GM23338 (cell line): ENCODE measurements around the gene TFCP2. TPM values are rescaled to one million over a fixed set of nuclear protein-coding genes. Genes with fewer than 3 reads are reported as not detected.

Source experiments
- ATAC-seq: fragments of 200-7000 bp; cut with Tn5 transposase; 3 replicates; pipeline ENCODE4 v1.9.1; 2020
- DNase-seq: peaks from one replicate; pipeline ENCODE4 v3.0.0-alpha.2; 2015; ENCODE audit warnings: low spot score
- H2AFZ ChIP-seq: fragments of 200-600 bp; sonication (generic); 2 replicates; pipeline ENCODE4 v1.8.0; 2016; ENCODE audit warnings: antibody characterized with exemption, mild to moderate bottlenecking, moderate library complexity
- H3F3A ChIP-seq: fragments of 200-600 bp; sonication (generic); replicated peaks from 2 replicates; pipeline ENCODE4 v1.8.0; 2017; ENCODE audit warnings: antibody characterized with exemption, mixed run types, low read depth
- H3K27ac ChIP-seq: fragments of 200-600 bp; sonication (generic); 2 replicates; pipeline ENCODE4 v1.6.1; 2016; ENCODE audit warnings: low read depth
- H3K27me3 ChIP-seq: fragments of 200-600 bp; sonication (generic); 2 replicates; pipeline ENCODE4 v1.8.0; 2016; ENCODE audit warnings: mild to moderate bottlenecking, mixed run types, moderate library complexity; ENCODE audit not compliant: insufficient read depth
- H3K36me3 ChIP-seq: fragments of 200-600 bp; sonication (generic); 2 replicates; pipeline ENCODE4 v1.8.0; 2016; ENCODE audit warnings: mild to moderate bottlenecking; ENCODE audit not compliant: insufficient read depth
- H3K4me1 ChIP-seq: fragments of 200-600 bp; sonication (generic); 2 replicates; pipeline ENCODE4 v1.8.0; 2016; ENCODE audit warnings: mild to moderate bottlenecking, moderate library complexity; ENCODE audit not compliant: insufficient read depth
- H3K4me2 ChIP-seq: fragments of 200-600 bp; sonication (generic); 2 replicates; pipeline ENCODE4 v1.7.1; 2017; ENCODE audit warnings: mixed run types
- H3K4me3 ChIP-seq: fragments of 200-600 bp; sonication (generic); 2 replicates; pipeline ENCODE4 v1.6.1; 2016; ENCODE audit warnings: mixed run types
- H3K79me2 ChIP-seq: fragments of 200-600 bp; sonication (generic); replicated peaks from 2 replicates; pipeline ENCODE4 v1.8.0; 2017; ENCODE audit warnings: mild to moderate bottlenecking; ENCODE audit not compliant: insufficient read depth
- H3K9me2 ChIP-seq: fragments of 200-600 bp; sonication (generic); 2 replicates; pipeline ENCODE4 v1.8.0; 2017; ENCODE audit not compliant: insufficient read depth
- H4K20me1 ChIP-seq: fragments of 200-600 bp; sonication (generic); replicated peaks from 2 replicates; pipeline ENCODE4 v1.8.0; 2017; ENCODE audit warnings: mild to moderate bottlenecking; ENCODE audit not compliant: insufficient read depth
- H3K27ac Mint-ChIP-seq: 2 replicates; pipeline ENCODE4 v1.8.0; 2020; ENCODE audit warnings: inconsistent platforms, mild to moderate bottlenecking, moderate library complexity, mixed read lengths
- H3K27me3 Mint-ChIP-seq: 3 replicates; pipeline ENCODE4 v1.8.0; 2022; ENCODE audit warnings: low read depth, mild to moderate bottlenecking, moderate library complexity, mixed read lengths, inconsistent platforms; ENCODE audit not compliant: insufficient read depth, poor library complexity
- H3K36me3 Mint-ChIP-seq: 3 replicates; pipeline ENCODE4 v1.8.0; 2021; ENCODE audit warnings: low read depth, mild to moderate bottlenecking, inconsistent platforms, moderate library complexity, mixed read lengths
- H3K4me1 Mint-ChIP-seq: 3 replicates; pipeline ENCODE4 v1.8.0; 2020; ENCODE audit warnings: mild to moderate bottlenecking, inconsistent platforms, mixed read lengths
- H3K4me3 Mint-ChIP-seq: 3 replicates; pipeline ENCODE4 v1.8.0; 2021; ENCODE audit warnings: moderate library complexity, mild to moderate bottlenecking, inconsistent platforms, mixed read lengths
- H3K9me3 Mint-ChIP-seq: 3 replicates; pipeline ENCODE4 v1.8.0; 2020; ENCODE audit warnings: moderate library complexity, mild to moderate bottlenecking, inconsistent platforms, mixed read lengths
- CREB1 ChIP-seq: fragments of 250-450 bp; sonication (Bioruptor Pico); IDR thresholded peaks from 2 replicates; pipeline ENCODE4 v1.5.0; 2020; ENCODE audit warnings: low read depth, mild to moderate bottlenecking, moderate library complexity
- ETS1 ChIP-seq: IDR thresholded peaks from 2 replicates; pipeline ENCODE4 v1.6.1; 2016; ENCODE audit warnings: antibody characterized with exemption
- EZH2phosphoT487 ChIP-seq: fragments of 200-600 bp; sonication (generic); IDR thresholded peaks from one replicate; pipeline ENCODE4 v1.8.1; 2018; ENCODE audit warnings: antibody characterized with exemption; ENCODE audit not compliant: unreplicated experiment
- JUNB ChIP-seq: IDR thresholded peaks from one replicate; pipeline ENCODE4 v1.6.1; 2016; ENCODE audit warnings: antibody characterized with exemption; ENCODE audit not compliant: unreplicated experiment
- NANOG ChIP-seq: IDR thresholded peaks from 2 replicates; pipeline ENCODE4 v1.6.1; 2016; ENCODE audit warnings: antibody characterized with exemption, borderline replicate concordance
- REST ChIP-seq: IDR thresholded peaks from one replicate; pipeline ENCODE4 v1.6.1; 2018; ENCODE audit warnings: antibody characterized with exemption; ENCODE audit not compliant: unreplicated experiment
- STAT1 ChIP-seq: IDR thresholded peaks from one replicate; pipeline ENCODE4 v1.6.1; 2016; ENCODE audit warnings: antibody characterized with exemption; ENCODE audit not compliant: unreplicated experiment
- ZNF462 ChIP-seq: fragments of 250-450 bp; sonication (Bioruptor Pico); IDR thresholded peaks from 2 replicates; pipeline ENCODE4 v1.5.0; 2020; ENCODE audit warnings: mild to moderate bottlenecking, moderate library complexity
- polyA plus RNA-seq: library from polyadenylated mRNA; unstranded; fragments of >200 nt; fragmentation: Nextera tagmentation; extraction: Ambion mirVana; gene quantifications from 2 replicates; pipeline ENCODE4 v1.2.1, GENCODE V29; 2016
- total RNA-seq: library from RNA; depleted of rRNA; stranded (reverse); fragments of >200 nt; shearing (Covaris generic); gene quantifications from 2 replicates; pipeline ENCODE4 v1.2.3, GENCODE V29; 2014

TFCP2 gene
- total and polyA plus RNA-seq, 2 experiments from 2014 or later: 15.2 to 30.5 TPM

GRCh38 chr12:51218607-51219161 lies 45.7 kb upstream of the TFCP2 start:
- Histone ChIP-seq H3K27ac (peak overlapping the region; percentile 95), H3K4me1 (peaks cover 22% of the 10 kb centered on the region)

More at GRCh38 chr12:51218607-51219161, 45.7 kb upstream of the TFCP2 start:
- Histone ChIP-seq H3K4me2 (peak overlapping the region; percentile 86), H2AFZ (peak overlapping the region; percentile 43), H3K9me2 (no peaks in the 10 kb centered on the region), H3K27me3 (no peaks in the 10 kb centered on the region), H3F3A (peaks cover 18% of the 10 kb centered on the region; the same call in 1 of the 2 replicates), H4K20me1 (no peaks in the 10 kb centered on the region), H3K79me2 (peaks cover 16% of the 10 kb centered on the region; the same call in 1 of the 2 replicates), H3K4me3 (peak overlapping the region; percentile 63), H3K36me3 (no peaks in the 10 kb centered on the region)
- H3K27me3 Mint-ChIP-seq: peaks cover 2% of the 10 kb centered on the region
- ATAC-seq (peak; percentile 35), DNase-seq (peak; percentile 44)
- peak overlapping the region; percentile 92 for H3K27ac Mint-ChIP-seq
- peaks cover 17% of the 10 kb centered on the region for H3K4me1 Mint-ChIP-seq
- TF ChIP-seq CREB1 (CRISPR knock-in tag) (no peak), STAT1 (no peak), ZNF462 (CRISPR knock-in tag) (no peak), ETS1 (no peak), JUNB (no peak), REST (no peak), EZH2phosphoT487 (no peak), NANOG (no peak)
- H3K9me3 Mint-ChIP-seq: no peaks in the 10 kb centered on the region
- H3K4me3 Mint-ChIP-seq: peak overlapping the region; percentile 75
- H3K36me3 Mint-ChIP-seq: no peaks in the 10 kb centered on the region
